ENCODE data around the gene ABCB10.

DNA sequence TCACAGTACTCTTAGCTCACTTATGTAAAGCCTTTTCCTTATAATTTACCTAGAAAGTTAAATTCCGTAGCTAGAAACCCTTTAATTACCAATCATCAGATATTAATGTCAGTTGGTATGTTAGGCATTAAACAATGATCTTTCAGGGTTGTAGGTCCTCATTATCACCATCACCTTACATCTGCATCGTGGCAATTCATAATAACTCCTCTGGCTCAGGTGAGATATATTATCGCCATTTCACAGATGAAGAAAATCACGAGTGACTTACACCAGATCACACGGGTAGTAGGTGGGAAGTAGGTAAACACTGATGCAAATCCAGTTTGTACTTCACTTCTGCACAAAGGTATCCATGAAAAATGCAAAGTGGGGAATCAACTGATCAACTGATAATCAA, 51.0 kb downstream of the ABCB10 start:
- TF ChIP-seq POLR2AphosphoS5 (IDR thresholded peaks at IDR 0.05; ENCODE audit: low read depth) (no peak), CTCF (conservative IDR thresholded peaks at IDR 0.05; ENCODE audit: low read depth in 2 of 2) (no peak), EZH2 (IDR thresholded peaks at IDR 0.05; ENCODE audit: low read depth, unreplicated experiment) (no peak), EZH2phosphoT487 (IDR thresholded peaks at IDR 0.05; ENCODE audit: unreplicated experiment) (no peak), NANOG (IDR thresholded peaks at IDR 0.05; ENCODE audit: borderline replicate concordance) (no peak), REST (IDR thresholded peaks at IDR 0.05; ENCODE audit: unreplicated experiment) (no peak)

Data from GM23338 (cell line).